GM23338 (cell line): ENCODE results near the gene XAGE3.
"Not testable (repeated sequence)": the region's sequence is repeated elsewhere in the genome, so short reads cannot be mapped to it uniquely, and the experiment has no call there.

Source experiments
- CREB1 ChIP-seq: fragments of 250-450 bp; sonication (Bioruptor Pico); IDR thresholded peaks from 2 replicates; pipeline ENCODE4 v1.5.0; 2020; ENCODE audit warnings: low read depth, mild to moderate bottlenecking, moderate library complexity
- CTCF ChIP-seq, 2 experiments: fragments of 200-600 bp in 1 of 2; sonication (generic) in 1 of 2; conservative IDR thresholded peaks; 2 replicates each; pipeline versions ENCODE4 v1.5.1 to v1.6.1; 2016 to 2017; ENCODE audit warnings: antibody characterized with exemption in 2 of 2, low read depth in 2 of 2, mild to moderate bottlenecking in 2 of 2, moderate library complexity in 1 of 2
- EZH2phosphoT487 ChIP-seq: fragments of 200-600 bp; sonication (generic); IDR thresholded peaks from one replicate; pipeline ENCODE4 v1.8.1; 2018; ENCODE audit warnings: antibody characterized with exemption; ENCODE audit not compliant: unreplicated experiment
- POLR2AphosphoS5 ChIP-seq: IDR thresholded peaks from 2 replicates; pipeline ENCODE4 v1.6.1; 2016; ENCODE audit warnings: antibody characterized with exemption, low read depth
- ZNF331 ChIP-seq: fragments of 250-450 bp; sonication (Bioruptor Pico); IDR thresholded peaks from 2 replicates; pipeline ENCODE4 v1.5.0; 2020; ENCODE audit warnings: low read depth, mild to moderate bottlenecking, moderate library complexity

GRCh38 chrX:52913681-52914080, 45.8 kb upstream of the XAGE3 start:
- not testable (repeated sequence) for TF ChIP-seq CTCF (conservative IDR thresholded peaks at IDR 0.05; ENCODE audit: low read depth in 2 of 2); ZNF331 (CRISPR knock-in tag); CREB1; POLR2AphosphoS5; EZH2phosphoT487
